SU-DHL-6 (cell line): Measurements from ENCODE around the gene OR4D6.

Source experiments
- CTCF ChIP-seq: fragments of 200-600 bp; sonication (generic); IDR thresholded peaks from one replicate; pipeline ENCODE4 v1.5.1; 2017; ENCODE audit warnings: antibody characterized with exemption, mild to moderate bottlenecking, low read length, moderate library complexity; ENCODE audit not compliant: insufficient read depth, poor library complexity, severe bottlenecking
- EZH2phosphoT487 ChIP-seq: fragments of 200-600 bp; sonication (generic), shearing (Covaris generic); conservative IDR thresholded peaks from 2 replicates; pipeline ENCODE4 v1.6.1; 2018; ENCODE audit warnings: mild to moderate bottlenecking, antibody characterized with exemption, low read length, moderate library complexity, mixed read lengths

- no peak for TF ChIP-seq CTCF
- TF ChIP-seq EZH2phosphoT487, result no peak
Observed at GRCh38 chr11:59413646-59414045, 43.1 kb upstream of the OR4D6 start.
